ENCODE results near the gene LRRC25.
A peak's percentile ranks its signal among the peaks of the same experiment; 100 is the strongest.
"Not testable (repeated sequence)": the region's sequence is repeated elsewhere in the genome, so short reads cannot be mapped to it uniquely, and the experiment has no call there.

LRRC25 gene

GRCh38 chr19:18385675-18386542 is 11.5 kb downstream of the LRRC25 start, which contains the start of gene GDF15:
TSS of gene GDF15 (plus strand) at chr19:18386158. CDS start at chr19:18386190, 32 bp downstream.
- DNase-seq (ENCODE audit: insufficient read length, low spot score), result no peak
- TF ChIP-seq POLR2AphosphoS5 (IDR thresholded peaks at IDR 0.05; ENCODE audit: low read depth, low read length), result peak; percentile 75
- peak; percentile 12 for TF ChIP-seq PAX5 (IDR thresholded peaks at IDR 0.05; ENCODE audit: insufficient read depth, low read length, severe bottlenecking)
- TF ChIP-seq SPI1 (IDR thresholded peaks at IDR 0.05; ENCODE audit: low read depth, low read length), result no peak
- TF ChIP-seq TAF1 (IDR thresholded peaks at IDR 0.05; ENCODE audit: low read depth, low read length), result peak; percentile 46; the same call in 1 of the 2 replicates
- peak; percentile 66 for TF ChIP-seq POLR2A (IDR thresholded peaks at IDR 0.05; ENCODE audit: low read depth, low read length)
- no peak for FAIRE-seq

- FAIRE-seq (no peak), DNase-seq (ENCODE audit: insufficient read length, low spot score) (no peak)
- no peak for TF ChIP-seq PAX5 (IDR thresholded peaks at IDR 0.05; ENCODE audit: insufficient read depth, low read length, severe bottlenecking)
- no peak for TF ChIP-seq TAF1 (IDR thresholded peaks at IDR 0.05; ENCODE audit: low read depth, low read length)
- TF ChIP-seq POLR2A (IDR thresholded peaks at IDR 0.05; ENCODE audit: low read depth, low read length), result no peak
- no peak for TF ChIP-seq SPI1 (IDR thresholded peaks at IDR 0.05; ENCODE audit: low read depth, low read length)
- TF ChIP-seq POU2F2 (IDR thresholded peaks at IDR 0.05; ENCODE audit: low read depth, low read length), result no peak
- TF ChIP-seq POLR2AphosphoS5 (IDR thresholded peaks at IDR 0.05; ENCODE audit: low read depth, low read length), result no peak
Measured at GRCh38 chr19:18385359-18385674, 12.1 kb downstream of the LRRC25 start.

- TF ChIP-seq POLR2A (IDR thresholded peaks at IDR 0.05; ENCODE audit: low read depth, low read length) (no peak), SPI1 (IDR thresholded peaks at IDR 0.05; ENCODE audit: low read depth, low read length) (no peak), PAX5 (IDR thresholded peaks at IDR 0.05; ENCODE audit: insufficient read depth, low read length, severe bottlenecking) (no peak), POU2F2 (IDR thresholded peaks at IDR 0.05; ENCODE audit: low read depth, low read length) (no peak), TAF1 (IDR thresholded peaks at IDR 0.05; ENCODE audit: low read depth, low read length) (no peak), POLR2AphosphoS5 (IDR thresholded peaks at IDR 0.05; ENCODE audit: low read depth, low read length) (no peak)
- no peak for FAIRE-seq
- no peak for DNase-seq (ENCODE audit: insufficient read length, low spot score)
Measured at GRCh38 chr19:18384775-18385174, 12.6 kb downstream of the LRRC25 start.

GRCh38 chr19:18383622-18384021 is 13.8 kb downstream of the LRRC25 start:
- DNase-seq (ENCODE audit: insufficient read length, low spot score); FAIRE-seq: not testable (repeated sequence)

DNA sequence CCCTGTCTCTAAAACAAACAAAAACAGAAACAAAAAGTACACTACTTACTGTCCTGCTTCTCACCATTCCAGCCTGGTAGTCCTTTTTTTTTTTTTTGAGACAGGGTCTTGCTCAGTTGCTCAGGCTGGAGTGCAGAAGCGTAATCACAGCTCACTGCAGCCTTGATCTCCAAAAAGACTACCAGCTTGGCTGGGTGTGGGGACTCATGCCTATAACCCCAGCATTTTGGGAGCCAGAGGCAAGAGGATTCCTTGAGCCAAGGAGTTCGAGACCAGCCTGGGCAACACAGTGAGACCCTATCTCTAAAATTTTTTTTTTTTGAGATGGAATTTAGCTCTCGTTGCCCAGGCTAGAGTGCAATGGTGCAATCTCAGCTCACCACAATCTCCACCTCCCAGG is 16.6 kb downstream of the LRRC25 start:
- DNase-seq (ENCODE audit: insufficient read length, low spot score) (no peak), FAIRE-seq (no peak)
- TF ChIP-seq TAF1 (IDR thresholded peaks at IDR 0.05; ENCODE audit: low read depth, low read length), result no peak
- no peak for TF ChIP-seq PAX5 (IDR thresholded peaks at IDR 0.05; ENCODE audit: insufficient read depth, low read length, severe bottlenecking)
- no peak for TF ChIP-seq POLR2A (IDR thresholded peaks at IDR 0.05; ENCODE audit: low read depth, low read length)
- TF ChIP-seq POLR2AphosphoS5 (IDR thresholded peaks at IDR 0.05; ENCODE audit: low read depth, low read length), result no peak
- TF ChIP-seq POU2F2 (IDR thresholded peaks at IDR 0.05; ENCODE audit: low read depth, low read length), result no peak
- TF ChIP-seq SPI1 (IDR thresholded peaks at IDR 0.05; ENCODE audit: low read depth, low read length), result no peak

- TF ChIP-seq SPI1 (IDR thresholded peaks at IDR 0.05; ENCODE audit: low read depth, low read length), result no peak
- no peak for TF ChIP-seq TAF1 (IDR thresholded peaks at IDR 0.05; ENCODE audit: low read depth, low read length)
- TF ChIP-seq POLR2A (IDR thresholded peaks at IDR 0.05; ENCODE audit: low read depth, low read length), result no peak
- no peak for TF ChIP-seq PAX5 (IDR thresholded peaks at IDR 0.05; ENCODE audit: insufficient read depth, low read length, severe bottlenecking)
- TF ChIP-seq POU2F2 (IDR thresholded peaks at IDR 0.05; ENCODE audit: low read depth, low read length), result no peak
- no peak for TF ChIP-seq POLR2AphosphoS5 (IDR thresholded peaks at IDR 0.05; ENCODE audit: low read depth, low read length)
- DNase-seq (ENCODE audit: insufficient read length, low spot score), result no peak
- no peak for FAIRE-seq
Measured at GRCh38 chr19:18379803-18380747, 17.3 kb downstream of the LRRC25 start.

DNA sequence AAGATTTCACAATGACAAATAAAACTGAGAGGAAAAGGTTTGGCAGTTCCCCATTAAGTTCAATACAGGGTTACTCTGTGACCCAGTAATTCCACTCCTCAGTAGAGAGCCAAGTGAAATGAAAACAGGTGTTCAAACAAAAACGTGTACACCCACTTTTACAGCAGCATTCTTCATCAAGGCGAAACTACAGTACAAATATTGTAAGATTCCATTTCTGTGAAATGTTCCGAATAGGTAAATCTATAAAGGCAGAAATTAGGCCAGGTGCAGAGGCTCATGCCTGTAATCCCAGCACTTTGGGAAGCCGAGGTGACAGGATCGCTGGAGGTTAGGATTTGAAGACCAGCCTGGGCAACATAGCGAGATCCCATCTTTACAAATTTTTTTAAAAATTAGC is 20.4 kb downstream of the LRRC25 start:
- no peak for FAIRE-seq
- no peak for DNase-seq (ENCODE audit: insufficient read length, low spot score)
- TF ChIP-seq SPI1 (IDR thresholded peaks at IDR 0.05; ENCODE audit: low read depth, low read length) (peak; percentile 25; the same call in 1 of the 2 replicates), PAX5 (IDR thresholded peaks at IDR 0.05; ENCODE audit: insufficient read depth, low read length, severe bottlenecking) (no peak)

- FAIRE-seq, result peak; percentile 98
- peak; percentile 78 for DNase-seq (ENCODE audit: insufficient read length, low spot score)
- TF ChIP-seq TAF1 (IDR thresholded peaks at IDR 0.05; ENCODE audit: low read depth, low read length) (peak; percentile 72), POU2F2 (IDR thresholded peaks at IDR 0.05; ENCODE audit: low read depth, low read length) (peak; percentile 89), SPI1 (IDR thresholded peaks at IDR 0.05; ENCODE audit: low read depth, low read length) (peak; percentile 75), PAX5 (IDR thresholded peaks at IDR 0.05; ENCODE audit: insufficient read depth, low read length, severe bottlenecking) (peak; percentile 69), POLR2AphosphoS5 (IDR thresholded peaks at IDR 0.05; ENCODE audit: low read depth, low read length) (peak; percentile 83), POLR2A (IDR thresholded peaks at IDR 0.05; ENCODE audit: low read depth, low read length) (peak; percentile 67; the same call in 1 of the 2 replicates)
Measured at GRCh38 chr19:18373892-18374629, 23.4 kb downstream of the LRRC25 start.

GRCh38 chr19:18373407-18373891 is 24.0 kb downstream of the LRRC25 start:
- DNase-seq (ENCODE audit: insufficient read length, low spot score), result no peak
- no peak for FAIRE-seq
- TF ChIP-seq POLR2AphosphoS5 (IDR thresholded peaks at IDR 0.05; ENCODE audit: low read depth, low read length), result no peak
- TF ChIP-seq SPI1 (IDR thresholded peaks at IDR 0.05; ENCODE audit: low read depth, low read length), result no peak
- TF ChIP-seq TAF1 (IDR thresholded peaks at IDR 0.05; ENCODE audit: low read depth, low read length), result no peak
- TF ChIP-seq PAX5 (IDR thresholded peaks at IDR 0.05; ENCODE audit: insufficient read depth, low read length, severe bottlenecking), result no peak
- TF ChIP-seq POLR2A (IDR thresholded peaks at IDR 0.05; ENCODE audit: low read depth, low read length), result no peak
- TF ChIP-seq POU2F2 (IDR thresholded peaks at IDR 0.05; ENCODE audit: low read depth, low read length), result no peak

All from GM12891 (cell line).